GM18951 (cell line): Measurements from ENCODE around the gene PLCXD1.
"Not testable (repeated sequence)": the region's sequence is repeated elsewhere in the genome, so short reads cannot be mapped to it uniquely, and the experiment has no call there.

Experiments used
- POLR2A ChIP-seq: IDR thresholded peaks from 4 replicates; pipeline ENCODE4 v1.6.1; 2011; ENCODE audit warnings: mild to moderate bottlenecking; ENCODE audit not compliant: insufficient read length, insufficient read depth; ENCODE audit errors: extremely low read depth
- in situ Hi-C: fragments of 300-500 bp; cut with MboI; formaldehyde crosslinking; loops from one replicate; pipeline ENCODE4 v1.12.0; 2022; ENCODE audit warnings: low sequenced_read_pairs, mixed read lengths, inconsistent platforms; ENCODE audit not compliant: unreplicated experiment

PLCXD1 gene

GRCh38 chrX:323721-324628 lies 42.8 kb downstream of the PLCXD1 start:
- in situ Hi-C loops, result no loop called here
- no peak for TF ChIP-seq POLR2A

- in situ Hi-C loops, result not testable (repeated sequence)
Measured at GRCh38 chrX:324664-325063, 43.5 kb downstream of the PLCXD1 start.

GRCh38 chrX:327660-328126 lies 46.5 kb downstream of the PLCXD1 start:
- in situ Hi-C loops, result no loop called here
- no peak for TF ChIP-seq POLR2A

- no peak for TF ChIP-seq POLR2A
- in situ Hi-C loops, result no loop called here
Measured at GRCh38 chrX:329291-329910, 48.2 kb downstream of the PLCXD1 start.

GRCh38 chrX:330141-330725 lies 49.1 kb downstream of the PLCXD1 start:
- in situ Hi-C loops, result not testable (repeated sequence)

- in situ Hi-C loops, result no loop called here
- no peak for TF ChIP-seq POLR2A
Measured at GRCh38 chrX:330726-331150, 49.6 kb downstream of the PLCXD1 start.

- in situ Hi-C loops, result no loop called here
- no peak for TF ChIP-seq POLR2A
Measured at GRCh38 chrX:331151-331824, 50.1 kb downstream of the PLCXD1 start.

GRCh38 chrX:331825-332495 lies 50.8 kb downstream of the PLCXD1 start:
- TF ChIP-seq POLR2A, result no peak
- in situ Hi-C loops, result no loop called here

- in situ Hi-C loops, result no loop called here
- TF ChIP-seq POLR2A, result no peak
Measured at GRCh38 chrX:332496-332860, 51.3 kb downstream of the PLCXD1 start.

GRCh38 chrX:332916-333610 lies 51.9 kb downstream of the PLCXD1 start:
- in situ Hi-C loops, result no loop called here
- no peak for TF ChIP-seq POLR2A

GRCh38 chrX:333611-334311 lies 52.6 kb downstream of the PLCXD1 start:
- in situ Hi-C loops, result no loop called here
- TF ChIP-seq POLR2A, result no peak

- no peak for TF ChIP-seq POLR2A
- in situ Hi-C loops, result no loop called here
Measured at GRCh38 chrX:334331-334891, 53.2 kb downstream of the PLCXD1 start.
